ENCODE data around the gene FBXL3. TPM values are rescaled to one million over a fixed set of nuclear protein-coding genes. Genes with fewer than 3 reads are reported as not detected.

The FBXL3 gene
- polyA plus RNA-seq, 3 donors = 14.7 to 20.0 (median 19.0) TPM

DNA sequence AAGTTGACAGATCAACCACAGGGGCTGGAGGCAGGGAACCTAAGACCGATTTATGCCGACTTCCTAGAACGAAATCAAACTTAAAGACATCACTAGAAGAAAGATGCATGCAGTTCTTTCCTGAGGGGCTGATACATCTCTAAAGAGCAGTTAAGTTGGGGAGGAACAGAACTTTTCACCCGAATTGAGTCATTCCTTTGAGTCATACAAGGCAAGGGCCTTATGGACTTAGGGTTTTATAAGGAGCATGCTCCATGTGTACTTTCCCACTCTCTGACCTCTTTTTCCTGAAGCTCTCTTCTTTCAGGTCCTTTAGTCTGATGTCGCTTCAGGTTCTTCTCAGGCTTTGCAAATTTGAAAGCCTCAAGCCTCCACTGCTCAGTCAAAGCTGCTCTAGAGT, 7.9 kb upstream of the FBXL3 start:
- no peak overlapping the region for H3K4me3 ChIP-seq (replicated peaks in 1 of 3; ENCODE audit: low read depth in 2 of 3, low read length in 3 of 3)
- Mint-ChIP-seq H3K4me3 (no peak overlapping the region), H3K9me3 (peaks cover 0 to 9% (median 2%) of the 10 kb centered on the region in 7 donors), H3K27ac (no peak overlapping the region), H3K27me3 (ENCODE audit: low read depth in 3 of 3) (peaks cover under 1 to 2% (median 1%) of the 10 kb centered on the region in 3 donors), H3K4me1 (no peaks in the 10 kb centered on the region), H3K36me3 (no peaks in the 10 kb centered on the region)
- H3K27me3 ChIP-seq (ENCODE audit: control insufficient read depth in 2 of 2, insufficient read depth in 2 of 2, low read length in 2 of 2) = no peaks in the 10 kb centered on the region
- H2AFZ ChIP-seq (ENCODE audit: insufficient read depth, low read depth, low read length, poor library complexity, severe bottlenecking) = no peak overlapping the region
- no CpG with 5 or more reads among the region's 5 CpGs for WGBS (ENCODE audit: insufficient coverage)
- no peaks in the 10 kb centered on the region for H3K36me3 ChIP-seq (replicated peaks in 1 of 2; ENCODE audit: control insufficient read depth in 1 of 2, insufficient read depth in 2 of 2, low read length in 2 of 2)
- H3K9ac ChIP-seq (ENCODE audit: insufficient read depth, low read length, poor library complexity, severe bottlenecking) = no peak overlapping the region
- H4K20me1 ChIP-seq (ENCODE audit: insufficient read depth, low read length) = no peaks in the 10 kb centered on the region
- H3K4me1 ChIP-seq (ENCODE audit: control insufficient read depth in 1 of 2, insufficient read depth in 2 of 2, low read length in 2 of 2) = no peaks in the 10 kb centered on the region
- no peak overlapping the region for H3K27ac ChIP-seq (ENCODE audit: low read depth in 1 of 2, low read length in 2 of 2)
- no peak for TF ChIP-seq CTCF (IDR thresholded peaks at IDR 0.05)
- H3K9me3 ChIP-seq (replicated peaks in 1 of 2; ENCODE audit: control insufficient read depth in 1 of 2, insufficient read depth in 1 of 2, low read length in 2 of 2) = peaks cover 0 to 2% of the 10 kb centered on the region in 2 donors
- DNase-seq = no peak
- H3K4me2 ChIP-seq (replicated peaks; ENCODE audit: extremely low read depth, low read length, poor library complexity, severe bottlenecking) = no peak overlapping the region
- no peaks in the 10 kb centered on the region for H3K79me2 ChIP-seq (ENCODE audit: insufficient read depth, low read length)
- intact Hi-C loops (cut with micrococcal nuclease) = no loop called here

- Mint-ChIP-seq H3K27me3 (ENCODE audit: low read depth in 3 of 3) (peaks cover 0 to 3% (median 2%) of the 10 kb centered on the region in 3 donors), H3K4me3 (no peak overlapping the region), H3K9me3 (peaks cover 0 to 9% (median 2%) of the 10 kb centered on the region in 7 donors), H3K4me1 (no peaks in the 10 kb centered on the region), H3K27ac (no peak overlapping the region), H3K36me3 (peaks cover 0 to under 1% of the 10 kb centered on the region in 2 donors)
- no peak for TF ChIP-seq CTCF (IDR thresholded peaks at IDR 0.05)
- Histone ChIP-seq H3K9ac (ENCODE audit: insufficient read depth, low read length, poor library complexity, severe bottlenecking) (no peak overlapping the region), H2AFZ (ENCODE audit: insufficient read depth, low read depth, low read length, poor library complexity, severe bottlenecking) (no peak overlapping the region), H3K4me1 (ENCODE audit: control insufficient read depth in 1 of 2, insufficient read depth in 2 of 2, low read length in 2 of 2) (no peaks in the 10 kb centered on the region), H3K27me3 (ENCODE audit: control insufficient read depth in 2 of 2, insufficient read depth in 2 of 2, low read length in 2 of 2) (no peaks in the 10 kb centered on the region), H3K79me2 (ENCODE audit: insufficient read depth, low read length) (no peaks in the 10 kb centered on the region), H3K9me3 (replicated peaks in 1 of 2; ENCODE audit: control insufficient read depth in 1 of 2, insufficient read depth in 1 of 2, low read length in 2 of 2) (peaks cover 0 to 2% of the 10 kb centered on the region in 2 donors), H3K4me3 (replicated peaks in 1 of 3; ENCODE audit: low read depth in 2 of 3, low read length in 3 of 3) (no peak overlapping the region), H3K4me2 (replicated peaks; ENCODE audit: extremely low read depth, low read length, poor library complexity, severe bottlenecking) (no peak overlapping the region), H4K20me1 (ENCODE audit: insufficient read depth, low read length) (no peaks in the 10 kb centered on the region), H3K36me3 (replicated peaks in 1 of 2; ENCODE audit: control insufficient read depth in 1 of 2, insufficient read depth in 2 of 2, low read length in 2 of 2) (no peaks in the 10 kb centered on the region), H3K27ac (ENCODE audit: low read depth in 1 of 2, low read length in 2 of 2) (no peak overlapping the region)
- no CpG with 5 or more reads among the region's 4 CpGs for WGBS (ENCODE audit: insufficient coverage)
- intact Hi-C loops (cut with micrococcal nuclease) = no loop called here
- DNase-seq = no peak
These were observed 6.9 kb upstream of the FBXL3 start for GRCh38 chr13:77033717-77034302.
